GM19438 (cell line): ENCODE data around the gene PCBP2.
"Not testable (repeated sequence)": the region's sequence is repeated elsewhere in the genome, so short reads cannot be mapped to it uniquely, and the experiment has no call there.

Experiments used
- ATAC-seq: cut with Tn5 transposase; IDR thresholded peaks from one replicate; pipeline ENCODE4 v1.9.1; 2021; ENCODE audit warnings: low read depth; ENCODE audit not compliant: unreplicated experiment

The PCBP2 gene

DNA sequence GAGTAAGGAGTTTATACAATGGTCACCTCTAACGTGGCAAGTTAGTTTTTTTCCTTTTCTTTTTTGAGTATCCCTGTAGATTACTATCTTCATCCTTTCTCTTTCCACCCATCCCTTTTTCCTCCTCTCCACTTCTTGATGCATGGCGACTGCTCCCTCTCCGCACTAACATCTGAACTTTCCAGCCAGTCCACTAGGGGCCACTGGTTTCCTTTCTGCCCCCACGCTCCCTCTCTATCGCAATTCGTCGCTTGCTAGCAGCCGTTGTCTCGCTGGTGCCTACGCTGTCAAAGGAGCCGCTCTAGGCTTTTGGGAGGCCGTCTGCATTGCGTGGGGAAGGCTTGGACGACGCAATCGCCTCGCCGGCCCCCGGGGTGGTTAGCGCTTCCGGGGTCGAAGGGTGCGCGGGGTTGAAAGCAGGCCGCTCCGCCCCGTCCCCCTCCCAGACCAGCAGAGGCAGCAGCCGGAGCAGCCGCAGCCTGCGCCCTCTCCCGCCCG, at the start of gene PCBP2:
TSS of gene PCBP2 (plus strand) at position 442 of the 498 bp plus-strand sequence. CDS start 2,699 bp downstream, outside the sequence.
- ATAC-seq: peak; percentile 94

DNA sequence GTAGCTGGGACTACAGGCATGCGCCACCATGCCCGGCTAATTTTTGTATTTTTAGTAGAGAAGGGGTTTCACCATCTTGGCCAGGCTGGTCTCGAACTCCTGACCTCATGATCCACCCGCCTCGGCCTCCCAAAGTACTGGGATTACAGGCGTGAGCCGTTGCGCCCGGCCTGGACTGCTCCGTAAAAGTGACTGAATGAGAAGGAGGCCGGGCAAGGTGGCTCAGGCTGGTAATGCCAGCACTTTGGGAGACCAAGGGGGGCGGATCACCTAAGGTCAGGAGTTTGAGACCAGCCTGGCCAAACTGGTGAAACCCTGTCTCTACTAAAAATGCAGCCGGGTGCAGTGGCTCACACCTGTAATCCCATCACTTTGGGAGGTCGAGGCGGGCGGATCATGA, 49.6 kb upstream of the PCBP2 start:
- ATAC-seq: not testable (repeated sequence)

DNA sequence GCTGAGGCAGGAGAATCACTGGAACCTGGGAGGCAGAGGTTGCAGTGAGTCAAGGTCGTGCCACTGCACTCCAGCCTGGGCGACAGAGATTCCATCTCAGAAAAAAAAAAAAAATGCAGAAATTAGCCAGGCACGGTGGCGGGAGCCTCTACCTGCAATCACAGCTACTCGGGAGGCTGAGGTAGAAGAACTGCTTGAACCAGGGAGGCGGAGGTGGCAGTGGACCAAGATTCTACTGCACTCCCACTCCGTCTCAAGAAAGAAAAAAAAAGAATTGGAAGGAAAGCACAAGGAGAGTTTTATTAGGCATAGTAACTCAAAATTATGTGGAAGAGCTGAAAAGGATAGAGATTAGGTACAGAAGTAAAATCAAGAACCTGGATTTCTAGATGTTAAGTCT, 49.0 kb upstream of the PCBP2 start:
- no peak for ATAC-seq

DNA sequence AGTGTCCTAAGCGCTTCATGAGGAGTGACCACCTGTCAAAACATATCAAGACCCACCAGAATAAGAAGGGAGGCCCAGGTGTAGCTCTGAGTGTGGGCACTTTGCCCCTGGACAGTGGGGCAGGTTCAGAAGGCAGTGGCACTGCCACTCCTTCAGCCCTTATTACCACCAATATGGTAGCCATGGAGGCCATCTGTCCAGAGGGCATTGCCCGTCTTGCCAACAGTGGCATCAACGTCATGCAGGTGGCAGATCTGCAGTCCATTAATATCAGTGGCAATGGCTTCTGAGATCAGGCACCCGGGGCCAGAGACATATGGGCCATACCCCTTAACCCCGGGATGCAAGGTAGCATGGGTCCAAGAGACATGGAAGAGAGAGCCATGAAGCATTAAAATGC, 41.0 kb upstream of the PCBP2 start:
- ATAC-seq: no peak

DNA sequence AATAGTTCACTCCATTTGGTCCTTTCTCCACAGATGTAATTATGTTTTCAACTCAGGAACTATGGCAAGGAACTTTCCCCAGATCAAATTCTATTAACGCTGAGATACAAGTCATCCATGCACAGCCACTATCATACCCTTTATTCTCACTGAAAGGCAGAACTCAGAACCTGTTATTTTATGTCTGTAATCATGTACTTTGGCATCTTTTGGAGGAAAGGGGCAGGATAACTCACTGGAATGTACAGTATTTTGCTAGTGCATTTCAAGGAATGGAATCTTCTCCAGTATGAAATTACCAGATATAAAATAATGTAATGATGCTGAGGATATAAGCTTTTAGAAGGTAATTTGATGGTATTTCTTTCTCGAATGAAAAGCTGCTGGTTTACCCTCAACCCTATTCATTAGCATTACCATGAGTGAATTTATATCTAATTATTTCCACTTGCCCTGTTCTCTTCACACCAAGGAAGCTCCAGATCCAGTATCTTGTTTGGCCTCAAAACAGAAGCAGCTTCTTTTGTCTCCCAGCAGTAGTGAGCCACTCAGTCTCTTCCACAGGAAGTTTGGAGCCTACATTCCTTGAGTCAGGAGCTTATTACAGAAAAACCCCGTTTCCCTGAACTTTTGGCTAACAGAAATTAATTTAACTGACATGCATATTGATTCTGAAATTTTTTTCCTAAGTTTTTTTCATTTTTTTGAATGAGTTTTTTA, 38.3 kb upstream of the PCBP2 start:
- ATAC-seq: no peak

DNA sequence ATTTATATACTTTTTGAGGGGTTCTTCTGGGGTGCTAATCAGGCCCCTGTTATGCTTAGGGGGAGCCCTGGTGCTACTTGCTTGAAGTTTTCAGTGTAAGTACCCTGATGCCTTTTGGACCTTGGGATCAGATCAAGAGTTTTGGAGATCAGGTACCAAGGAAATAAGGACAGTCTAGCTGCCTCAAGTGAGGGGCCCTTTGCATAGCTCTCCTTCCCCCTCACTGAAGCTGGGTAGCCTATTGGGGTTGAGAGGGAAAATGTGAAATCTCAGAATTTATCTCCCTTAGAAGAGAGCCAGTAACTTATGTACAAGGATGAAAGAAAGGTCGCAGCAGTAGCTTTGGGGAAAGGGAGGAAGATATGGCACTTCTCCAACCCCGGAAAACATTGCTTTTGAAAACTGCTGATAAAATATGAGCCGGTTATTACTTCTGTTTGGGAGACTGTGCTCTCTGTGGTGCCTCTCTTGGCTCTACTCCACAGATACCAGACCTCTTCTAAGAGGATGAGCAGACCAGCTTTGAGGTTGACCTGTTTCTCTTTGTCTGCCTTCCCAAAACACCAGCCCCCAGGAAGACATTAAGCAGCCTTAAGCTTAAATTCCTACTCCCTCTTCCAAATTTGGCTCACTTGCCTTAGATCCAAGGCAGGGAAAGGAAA, 37.0 kb upstream of the PCBP2 start:
- ATAC-seq: no peak

DNA sequence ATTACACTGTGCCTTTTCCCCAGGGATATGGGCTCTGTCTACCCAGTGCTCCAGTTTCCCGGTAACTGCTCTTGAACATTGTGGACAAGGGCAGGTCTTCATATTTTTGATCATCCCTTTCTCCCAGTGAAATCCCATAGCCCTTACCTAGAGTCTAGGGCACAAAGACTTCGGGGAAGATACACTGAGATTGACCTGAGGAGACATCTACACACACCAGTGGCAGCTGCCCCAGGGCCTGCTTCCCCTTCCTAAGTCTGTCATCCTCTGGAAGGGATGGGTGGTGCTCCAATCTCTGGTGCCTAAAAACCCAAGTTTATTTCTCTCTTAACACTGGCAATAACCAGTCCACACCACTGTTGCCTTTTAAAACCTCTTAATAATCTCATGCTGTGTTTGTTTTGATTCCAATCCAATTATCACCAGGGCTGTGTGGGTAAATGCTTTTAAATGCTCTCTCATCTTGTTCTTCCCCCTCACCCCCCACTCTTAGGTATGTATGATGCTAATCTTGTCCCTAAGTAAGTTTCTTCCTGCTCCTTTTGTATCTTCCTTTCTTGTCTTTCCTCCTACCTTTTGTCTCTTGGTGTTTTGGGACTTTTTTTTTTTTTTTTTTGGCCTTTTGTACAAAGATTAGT, 36.0 kb upstream of the PCBP2 start:
- not testable (repeated sequence) for ATAC-seq

DNA sequence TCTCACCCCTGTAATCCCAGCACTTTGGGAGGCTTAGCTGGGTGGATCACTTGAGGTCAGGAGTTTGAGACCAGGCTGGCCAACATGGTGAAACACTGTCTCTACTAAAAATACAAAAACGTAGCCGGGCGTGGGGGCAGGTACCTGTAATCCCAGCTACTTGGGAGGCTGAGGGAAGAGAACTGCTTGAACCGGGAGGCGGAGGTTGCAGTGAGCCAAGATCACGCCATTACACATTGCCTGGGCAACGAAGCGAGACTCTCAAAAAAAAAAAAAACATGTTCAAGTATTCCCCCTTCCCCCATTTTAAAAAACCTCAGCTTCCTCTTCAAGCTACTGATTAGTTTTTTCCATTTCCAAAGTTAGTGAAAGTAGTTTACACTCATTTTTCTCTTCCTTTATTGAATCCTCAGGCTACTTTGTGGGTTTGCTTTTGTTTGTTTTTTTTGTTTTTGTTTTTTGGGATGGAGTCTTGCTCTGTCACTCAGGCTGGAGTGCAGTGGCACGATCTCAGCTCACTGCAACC, 34.5 kb upstream of the PCBP2 start:
- ATAC-seq: not testable (repeated sequence)

DNA sequence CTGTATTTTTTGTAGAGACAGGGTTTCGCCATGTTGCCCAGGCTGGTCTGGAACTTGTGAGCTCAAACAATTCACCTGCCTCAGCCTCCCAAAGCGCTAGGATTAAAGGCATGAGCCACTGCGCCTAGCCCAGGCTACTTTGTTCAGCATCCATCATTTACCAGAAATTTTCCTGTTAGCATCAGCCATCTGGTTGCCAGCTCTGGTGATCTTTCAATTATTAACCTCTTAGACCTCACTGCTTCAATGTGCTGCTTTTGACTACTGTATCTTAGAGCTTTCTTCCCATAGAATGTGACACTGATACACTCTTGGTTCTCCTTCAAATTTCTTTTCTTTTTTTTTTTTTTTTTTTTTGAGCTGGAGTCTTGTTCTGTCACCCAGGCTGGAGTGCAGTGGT, 33.7 kb upstream of the PCBP2 start:
- ATAC-seq: no peak

DNA sequence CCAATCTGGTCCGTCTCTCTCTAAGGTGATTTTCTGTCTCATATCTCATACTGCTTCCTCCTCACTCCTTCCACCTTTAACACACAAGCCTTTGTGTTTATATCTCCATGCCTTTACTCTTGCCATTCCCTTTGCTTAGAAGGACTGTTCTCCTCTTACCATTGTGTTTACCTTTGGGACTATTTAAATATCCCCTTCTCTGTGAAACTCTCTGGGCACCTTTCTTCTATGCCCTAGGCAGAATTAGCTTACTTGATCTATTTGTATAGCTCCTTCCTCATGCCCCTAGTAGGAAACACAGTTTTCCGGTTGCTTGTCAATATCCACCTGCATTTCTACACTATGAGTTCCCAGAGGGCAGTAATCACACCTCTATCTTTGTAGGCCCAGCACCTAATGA, 32.1 kb upstream of the PCBP2 start:
- no peak for ATAC-seq

DNA sequence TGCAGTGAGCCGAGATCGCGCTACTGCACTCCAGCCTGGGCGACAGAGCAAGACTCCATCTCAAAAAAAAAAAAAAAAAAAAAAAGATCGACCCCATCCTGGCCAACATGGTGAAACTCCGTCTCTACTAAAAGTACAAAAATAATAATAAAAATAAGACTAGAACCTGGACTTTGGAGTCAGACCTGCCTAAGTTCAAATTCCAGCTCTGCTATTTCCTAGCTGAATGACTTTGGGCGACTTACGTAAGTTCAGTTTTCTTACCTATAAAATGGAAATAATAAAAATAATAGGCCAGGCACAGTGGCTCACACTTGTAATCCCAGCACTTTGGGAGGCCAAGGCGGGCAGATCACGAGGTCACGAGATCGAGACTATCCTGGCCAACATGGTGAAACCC, 29.7 kb upstream of the PCBP2 start:
- ATAC-seq: not testable (repeated sequence)

DNA sequence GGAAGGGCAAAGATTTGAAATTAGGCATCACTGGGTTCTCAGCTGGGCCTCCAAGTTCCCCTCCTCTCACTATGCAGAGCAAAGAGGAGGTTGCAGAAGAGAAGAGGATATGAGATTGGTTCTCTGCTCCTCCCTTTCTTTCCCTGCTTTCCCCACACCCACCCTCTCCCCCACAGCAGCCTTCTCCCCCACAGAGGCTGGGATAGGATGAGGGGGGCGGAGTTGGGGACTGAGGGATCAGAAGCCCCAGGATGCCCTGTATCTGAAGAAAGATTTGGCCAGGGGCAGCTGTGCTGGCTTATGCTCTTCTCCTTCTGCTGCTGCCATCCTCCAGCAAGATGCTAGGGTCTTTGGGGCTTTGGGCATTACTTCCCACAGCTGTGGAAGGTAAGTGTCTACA, 28.3 kb upstream of the PCBP2 start, which contains the start of gene AMHR2:
TSS of gene AMHR2 (plus strand) at position 259 of the 400 bp plus-strand sequence. CDS start at position 339, 80 bp downstream.
- no peak for ATAC-seq

DNA sequence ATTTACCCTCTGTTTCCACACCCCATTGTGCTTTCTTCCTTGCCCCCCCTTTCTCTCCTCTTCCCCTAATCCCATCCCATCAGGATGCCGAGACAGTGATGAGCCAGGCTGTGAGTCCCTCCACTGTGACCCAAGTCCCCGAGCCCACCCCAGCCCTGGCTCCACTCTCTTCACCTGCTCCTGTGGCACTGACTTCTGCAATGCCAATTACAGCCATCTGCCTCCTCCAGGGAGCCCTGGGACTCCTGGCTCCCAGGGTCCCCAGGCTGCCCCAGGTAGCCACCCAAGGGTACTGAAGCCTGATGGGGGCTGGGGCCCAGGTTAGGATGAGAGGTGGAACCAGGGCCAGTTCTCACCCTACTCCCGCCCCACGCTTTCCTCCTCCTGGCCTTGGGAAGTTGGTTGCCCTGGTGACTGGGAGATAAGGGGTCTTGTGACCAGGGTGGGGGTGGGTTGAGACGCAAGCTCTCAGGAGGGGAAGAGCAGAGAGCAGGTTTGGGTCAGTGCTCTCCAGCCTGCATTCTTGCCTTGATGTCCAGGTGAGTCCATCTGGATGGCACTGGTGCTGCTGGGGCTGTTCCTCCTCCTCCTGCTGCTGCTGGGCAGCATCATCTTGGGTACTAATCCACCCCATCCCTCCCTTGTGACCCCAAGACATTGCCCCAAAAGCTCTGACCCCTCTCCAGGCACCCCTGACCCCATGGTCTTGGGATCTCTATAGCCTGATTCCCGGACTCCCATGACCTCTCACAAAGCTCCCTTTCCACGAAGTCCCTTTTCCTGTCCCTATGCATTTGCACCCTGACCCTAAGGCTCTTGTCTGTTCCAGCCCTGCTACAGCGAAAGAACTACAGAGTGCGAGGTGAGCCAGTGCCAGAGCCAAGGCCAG, 27.0 kb upstream of the PCBP2 start:
- ATAC-seq: no peak

DNA sequence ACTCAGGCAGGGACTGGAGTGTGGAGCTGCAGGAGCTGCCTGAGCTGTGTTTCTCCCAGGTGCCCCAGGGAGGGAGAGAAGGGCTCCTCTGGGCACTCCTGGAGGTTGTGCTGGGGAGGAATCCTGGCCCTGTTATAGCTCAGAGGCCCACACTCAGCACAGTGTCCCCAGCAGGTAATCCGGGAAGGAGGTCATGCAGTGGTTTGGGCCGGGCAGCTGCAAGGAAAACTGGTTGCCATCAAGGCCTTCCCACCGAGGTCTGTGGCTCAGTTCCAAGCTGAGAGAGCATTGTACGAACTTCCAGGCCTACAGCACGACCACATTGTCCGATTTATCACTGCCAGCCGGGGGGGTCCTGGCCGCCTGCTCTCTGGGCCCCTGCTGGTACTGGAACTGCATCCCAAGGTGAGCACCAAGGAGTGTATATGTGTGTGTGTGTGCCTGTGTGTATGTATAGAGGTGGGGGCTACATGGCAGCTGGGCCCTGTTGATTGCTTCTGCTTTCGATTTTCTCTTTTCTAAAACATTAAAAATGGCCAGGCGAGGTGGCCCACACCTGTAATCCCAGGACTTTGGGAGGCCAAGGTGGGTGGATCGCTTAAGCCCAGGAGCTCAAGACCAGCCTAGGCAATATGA, 26.3 kb upstream of the PCBP2 start:
- ATAC-seq: no peak

DNA sequence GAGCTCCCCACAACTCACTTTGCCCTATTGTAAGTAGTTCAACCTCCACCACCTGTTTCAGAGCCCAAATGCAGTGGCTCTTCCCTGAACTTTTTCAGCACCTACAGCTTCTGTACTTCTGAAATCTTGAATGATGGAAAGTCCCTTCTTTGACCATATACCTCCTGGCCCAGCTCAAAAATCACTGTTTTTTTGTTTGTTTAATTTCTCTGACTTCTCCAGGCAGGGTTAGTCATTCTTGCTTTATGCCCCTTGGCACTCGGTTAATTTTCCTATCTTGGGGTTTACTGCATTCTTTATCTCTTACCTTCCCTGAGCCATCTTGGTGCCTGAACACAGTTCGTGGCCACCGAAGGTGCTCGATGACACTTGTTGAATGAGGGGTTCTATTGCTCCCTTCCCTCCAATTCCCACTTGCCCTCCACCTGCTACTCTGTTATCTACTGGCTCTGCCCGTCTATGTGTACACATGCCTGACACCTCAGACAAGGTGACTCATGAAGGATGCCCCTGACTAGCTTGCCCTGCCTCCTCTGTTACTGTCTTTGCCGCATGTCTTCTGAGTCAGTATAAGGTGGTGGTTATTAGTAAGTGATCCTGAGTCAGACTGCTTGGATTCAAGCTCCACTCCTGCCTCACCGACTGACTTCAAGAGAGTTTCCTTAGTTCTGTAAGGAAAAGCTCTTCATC, 23.9 kb upstream of the PCBP2 start:
- ATAC-seq: no peak

DNA sequence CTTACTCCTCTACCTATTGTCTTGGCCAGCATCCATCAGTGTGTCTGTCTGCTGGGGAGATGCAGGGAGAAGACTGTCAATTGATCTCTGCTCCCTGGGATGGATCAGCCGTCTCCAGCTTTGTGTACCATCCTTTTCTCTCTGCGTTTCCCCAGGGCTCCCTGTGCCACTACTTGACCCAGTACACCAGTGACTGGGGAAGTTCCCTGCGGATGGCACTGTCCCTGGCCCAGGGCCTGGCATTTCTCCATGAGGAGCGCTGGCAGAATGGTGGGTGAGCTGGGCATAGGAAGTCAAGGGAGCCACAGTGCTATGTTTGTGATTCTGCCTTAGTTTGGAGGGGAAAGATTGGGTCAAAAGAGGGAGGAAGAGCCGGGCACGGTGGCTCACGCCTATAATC, 23.2 kb upstream of the PCBP2 start:
- no peak for ATAC-seq

DNA sequence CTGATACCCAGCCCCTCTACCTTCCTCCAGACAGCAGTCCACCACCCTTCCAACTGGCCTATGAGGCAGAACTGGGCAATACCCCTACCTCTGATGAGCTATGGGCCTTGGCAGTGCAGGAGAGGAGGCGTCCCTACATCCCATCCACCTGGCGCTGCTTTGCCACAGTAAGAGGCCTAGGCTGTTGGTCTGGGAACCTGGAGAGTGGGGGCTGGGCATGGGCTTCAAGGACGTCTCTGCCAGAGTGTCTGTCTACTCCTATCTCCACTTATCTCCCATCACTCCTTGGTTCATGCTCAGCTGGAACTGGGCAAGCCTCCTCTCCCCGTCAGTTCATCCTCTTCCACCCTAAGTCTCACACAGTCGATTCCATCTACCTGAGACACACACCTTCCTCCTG, 21.8 kb upstream of the PCBP2 start:
- ATAC-seq: no peak

DNA sequence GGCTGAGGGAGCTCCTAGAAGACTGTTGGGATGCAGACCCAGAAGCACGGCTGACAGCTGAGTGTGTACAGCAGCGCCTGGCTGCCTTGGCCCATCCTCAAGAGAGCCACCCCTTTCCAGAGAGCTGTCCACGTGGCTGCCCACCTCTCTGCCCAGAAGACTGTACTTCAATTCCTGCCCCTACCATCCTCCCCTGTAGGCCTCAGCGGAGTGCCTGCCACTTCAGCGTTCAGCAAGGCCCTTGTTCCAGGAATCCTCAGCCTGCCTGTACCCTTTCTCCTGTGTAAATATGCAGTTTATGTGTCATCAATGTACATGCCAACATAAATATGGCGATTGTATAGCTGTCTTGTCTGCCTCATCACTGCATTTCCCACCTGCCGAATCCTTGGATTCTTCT, 20.7 kb upstream of the PCBP2 start:
- no peak for ATAC-seq

DNA sequence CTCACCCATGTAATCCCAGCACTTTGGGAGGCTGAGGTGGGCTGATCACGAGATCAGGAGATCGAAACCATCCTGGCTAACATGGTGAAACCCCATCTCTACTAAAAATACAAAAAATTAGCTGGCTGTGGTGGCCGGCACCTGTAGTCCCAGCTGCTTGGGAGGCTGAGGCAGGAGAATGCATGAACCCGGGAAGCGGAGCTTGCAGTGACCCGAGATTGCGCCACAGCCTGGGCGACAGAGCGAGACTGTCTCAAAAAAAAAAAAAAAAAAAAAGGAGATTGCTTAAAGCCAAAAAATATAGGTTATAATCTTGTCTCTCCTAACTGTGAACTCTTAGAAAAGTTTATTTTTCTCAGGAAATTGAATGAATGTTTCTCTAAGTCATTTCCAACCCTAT, 16.6 kb upstream of the PCBP2 start:
- not testable (repeated sequence) for ATAC-seq
